Fibroblast of villous mesenchyme (primary cell): ENCODE results near the gene TLCD5. TPM values are rescaled to one million over a fixed set of nuclear protein-coding genes. Genes with fewer than 3 reads are reported as not detected.

ENCODE experiments used
- DNase-seq: peaks from one replicate; pipeline ENCODE4 v3.0.0-alpha.2; 2010; ENCODE audit warnings: low read depth
- H3K4me3 ChIP-seq: 2 replicates; pipeline ENCODE4 v1.5.1; 2011; ENCODE audit warnings: low read depth, mild to moderate bottlenecking, low read length
- total RNA-seq: library from RNA; depleted of rRNA; stranded (reverse); fragments of >200 nt; gene quantifications from 2 replicates; pipeline ENCODE4 v1.2.3, GENCODE V29; 2012
- TF ChIP-seq, protein P1 (sequence below): IDR thresholded peaks from 2 replicates; pipeline ENCODE4 v1.5.1; 2012; ENCODE audit warnings: low read depth, mild to moderate bottlenecking, low read length; ENCODE audit not compliant: insufficient read depth

The TLCD5 gene
- total RNA-seq, 1 donor: 10.8 TPM

DNA sequence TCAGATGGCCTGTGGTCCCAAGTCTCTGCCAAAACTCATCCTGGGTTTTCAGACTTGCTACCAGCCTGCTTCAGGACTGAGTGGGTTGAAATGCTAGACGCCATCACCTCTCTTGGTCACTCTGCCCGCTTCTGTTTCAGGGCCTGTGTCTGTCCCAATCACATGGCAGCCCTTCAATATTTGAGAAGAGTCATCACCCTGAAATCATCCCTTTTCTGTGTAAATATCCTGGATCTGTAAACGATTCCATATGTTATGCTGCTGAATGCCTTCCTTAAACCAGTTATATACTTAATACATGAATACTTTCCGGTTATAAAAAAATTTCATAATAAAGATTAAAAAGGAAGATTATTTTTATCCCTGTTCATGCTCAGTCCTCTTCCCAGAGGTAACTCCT is 39.8 kb upstream of the TLCD5 start:
- TF ChIP-seq, protein P1, sequence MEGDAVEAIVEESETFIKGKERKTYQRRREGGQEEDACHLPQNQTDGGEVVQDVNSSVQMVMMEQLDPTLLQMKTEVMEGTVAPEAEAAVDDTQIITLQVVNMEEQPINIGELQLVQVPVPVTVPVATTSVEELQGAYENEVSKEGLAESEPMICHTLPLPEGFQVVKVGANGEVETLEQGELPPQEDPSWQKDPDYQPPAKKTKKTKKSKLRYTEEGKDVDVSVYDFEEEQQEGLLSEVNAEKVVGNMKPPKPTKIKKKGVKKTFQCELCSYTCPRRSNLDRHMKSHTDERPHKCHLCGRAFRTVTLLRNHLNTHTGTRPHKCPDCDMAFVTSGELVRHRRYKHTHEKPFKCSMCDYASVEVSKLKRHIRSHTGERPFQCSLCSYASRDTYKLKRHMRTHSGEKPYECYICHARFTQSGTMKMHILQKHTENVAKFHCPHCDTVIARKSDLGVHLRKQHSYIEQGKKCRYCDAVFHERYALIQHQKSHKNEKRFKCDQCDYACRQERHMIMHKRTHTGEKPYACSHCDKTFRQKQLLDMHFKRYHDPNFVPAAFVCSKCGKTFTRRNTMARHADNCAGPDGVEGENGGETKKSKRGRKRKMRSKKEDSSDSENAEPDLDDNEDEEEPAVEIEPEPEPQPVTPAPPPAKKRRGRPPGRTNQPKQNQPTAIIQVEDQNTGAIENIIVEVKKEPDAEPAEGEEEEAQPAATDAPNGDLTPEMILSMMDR: no peak
- DNase-seq: no peak
- no peak overlapping the region for H3K4me3 ChIP-seq

DNA sequence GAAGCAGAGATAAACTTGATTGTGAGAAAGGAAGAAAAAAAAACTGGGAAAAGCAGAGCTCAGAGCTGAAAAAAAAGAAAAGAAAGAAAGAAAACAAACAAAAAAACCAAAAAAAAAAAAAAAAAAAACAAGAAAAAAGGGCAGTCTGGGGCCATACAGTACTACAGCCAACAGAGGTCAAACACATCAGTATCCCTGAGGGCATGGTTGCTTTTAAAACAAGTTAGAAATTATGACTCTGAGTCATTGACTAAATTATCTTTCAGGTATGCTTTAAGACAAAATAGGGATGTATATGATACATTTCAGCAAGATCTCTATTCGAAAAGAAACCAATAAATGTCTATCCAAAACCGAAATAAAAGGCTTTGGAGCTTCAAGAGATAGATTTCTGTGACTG is 37.1 kb upstream of the TLCD5 start:
- TF ChIP-seq, protein P1: no peak
- H3K4me3 ChIP-seq: no peak overlapping the region
- DNase-seq: no peak

DNA sequence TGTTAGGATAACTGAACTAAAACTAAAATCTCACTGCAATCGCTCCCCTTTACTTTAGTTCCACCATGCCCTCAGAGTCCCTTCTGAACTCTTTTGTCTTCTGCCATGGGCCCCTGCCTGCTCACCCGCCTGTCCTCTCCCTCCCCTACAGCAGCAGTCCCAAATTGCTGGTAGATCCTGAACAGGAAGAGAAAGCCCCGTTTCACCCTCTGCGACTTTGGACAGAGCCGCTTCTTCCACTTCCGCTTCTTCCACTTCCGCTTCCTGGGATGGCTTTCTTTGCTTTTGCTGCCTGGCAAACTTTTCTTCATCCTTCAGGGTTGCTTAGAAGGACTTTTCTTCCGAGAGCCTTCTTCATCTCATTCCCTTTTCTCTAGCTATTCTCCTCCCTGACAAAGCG is 35.7 kb upstream of the TLCD5 start:
- TF ChIP-seq, protein P1: no peak
- DNase-seq: no peak
- no peak overlapping the region for H3K4me3 ChIP-seq

DNA sequence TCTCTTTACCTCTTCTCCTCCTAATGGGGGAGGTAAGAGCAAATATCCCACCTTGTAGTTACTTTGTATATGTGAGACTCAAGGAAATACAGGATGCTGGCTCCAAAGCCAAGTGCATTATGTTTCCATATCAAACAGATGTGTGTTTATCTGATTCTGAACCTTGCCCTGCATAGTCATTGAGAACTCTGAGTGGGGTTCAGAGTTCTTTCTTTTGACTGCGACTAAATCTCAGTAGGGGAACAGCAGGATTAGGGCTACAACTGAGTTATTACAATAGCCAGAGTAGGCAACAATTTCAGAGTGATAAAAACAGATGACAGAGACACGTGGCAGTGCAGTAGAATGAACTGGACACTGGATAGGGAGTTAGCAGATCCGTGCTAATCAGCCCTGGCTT is 34.1 kb upstream of the TLCD5 start:
- H3K4me3 ChIP-seq: no peak overlapping the region
- DNase-seq: no peak
- TF ChIP-seq, protein P1: no peak

DNA sequence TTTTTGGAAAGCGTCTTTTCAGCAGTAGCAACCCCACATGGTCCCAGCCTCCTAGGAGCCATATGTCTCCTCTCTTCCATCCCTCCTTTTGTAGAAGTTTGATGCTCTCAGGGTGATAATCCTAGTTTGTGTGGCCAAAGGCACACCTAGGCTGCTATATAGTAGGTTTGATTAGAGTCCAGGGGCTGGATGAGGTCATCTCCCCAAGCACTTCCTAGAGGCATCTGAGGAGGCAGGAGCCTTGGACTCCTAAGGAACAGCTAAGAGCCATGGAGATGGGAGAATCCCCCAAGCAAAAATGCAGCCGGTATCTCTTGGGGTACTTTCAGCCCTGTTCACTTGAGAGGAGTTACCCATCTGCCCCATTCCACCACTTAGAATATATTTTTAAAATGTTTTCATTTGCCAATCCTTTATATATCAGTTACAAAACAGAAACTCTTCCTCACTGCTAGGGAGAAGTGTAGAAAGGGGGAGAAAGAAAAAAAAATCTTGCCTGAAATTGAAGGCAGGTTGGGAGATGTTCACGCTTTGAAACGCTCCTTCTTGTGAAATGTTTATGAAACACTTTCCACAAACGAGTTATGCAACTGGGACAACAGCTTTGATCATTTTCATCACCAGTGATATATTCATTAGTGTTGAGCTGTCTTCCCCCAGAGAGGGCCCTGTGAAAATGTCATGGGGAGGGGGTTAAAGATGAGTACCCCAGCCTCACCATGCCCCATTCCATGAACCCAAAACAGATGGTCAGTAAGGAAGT is 31.9 kb upstream of the TLCD5 start:
- H3K4me3 ChIP-seq: no peak overlapping the region
- TF ChIP-seq, protein P1: no peak
- DNase-seq: no peak

DNA sequence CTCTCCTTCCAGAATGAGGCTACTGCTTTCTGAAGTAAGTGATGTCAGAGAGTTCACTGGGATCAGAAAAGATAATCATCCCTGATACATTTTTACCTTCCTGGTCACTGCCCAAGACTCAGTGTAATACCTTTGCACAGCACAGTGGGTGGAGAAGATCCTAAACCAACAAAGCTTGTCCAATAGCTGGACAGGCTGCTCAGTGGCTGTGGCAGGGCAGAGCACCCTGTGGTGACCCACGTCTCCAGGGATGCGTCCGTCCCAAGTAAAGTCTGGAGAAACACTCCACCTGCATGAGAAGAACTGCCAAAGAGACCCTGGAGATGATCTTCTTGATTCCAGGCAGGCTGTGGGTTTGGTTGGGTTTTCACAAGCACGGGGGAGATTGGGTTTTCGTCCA is 31.0 kb upstream of the TLCD5 start:
- no peak for DNase-seq
- H3K4me3 ChIP-seq: no peak overlapping the region
- TF ChIP-seq, protein P1: no peak

DNA sequence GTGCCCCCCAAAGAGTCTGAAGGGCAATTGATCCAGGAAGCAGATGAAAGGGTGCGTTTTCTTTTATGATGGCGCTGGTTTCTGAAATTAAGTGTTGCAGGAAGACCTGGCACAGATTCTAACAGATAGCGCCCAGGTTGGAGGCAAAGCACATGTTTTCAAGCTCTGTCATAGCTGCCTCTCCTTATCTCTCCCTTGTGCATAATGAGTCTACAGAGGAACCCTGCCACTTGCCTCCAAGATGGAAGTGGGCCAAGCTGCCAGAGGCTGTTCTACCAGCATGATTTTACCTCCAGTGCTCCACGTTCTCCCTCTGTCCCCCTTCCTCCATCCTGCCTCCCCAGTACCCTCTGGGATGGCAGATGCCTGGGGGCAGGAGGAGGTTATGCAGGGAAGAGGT is 30.0 kb upstream of the TLCD5 start:
- no peak overlapping the region for H3K4me3 ChIP-seq
- no peak for DNase-seq
- TF ChIP-seq, protein P1: no peak
